Stimulated activated CD8-positive, alpha-beta memory T cell treated with anti-CD3 and anti-CD28 coated beads, Interleukin-2, amount 100 ng/mL, for 1 hour (primary cell): ENCODE measurements around the gene ISLR2.
"Not testable (repeated sequence)": the region's sequence is repeated elsewhere in the genome, so short reads cannot be mapped to it uniquely, and the experiment has no call there.

Experiments
- DNase-seq, 2 donors: peaks; one replicate each; pipeline ENCODE4 v3.0.0-alpha.2; 2020; ENCODE audit warnings: low read depth in 2 of 2

Gene ISLR2

DNA sequence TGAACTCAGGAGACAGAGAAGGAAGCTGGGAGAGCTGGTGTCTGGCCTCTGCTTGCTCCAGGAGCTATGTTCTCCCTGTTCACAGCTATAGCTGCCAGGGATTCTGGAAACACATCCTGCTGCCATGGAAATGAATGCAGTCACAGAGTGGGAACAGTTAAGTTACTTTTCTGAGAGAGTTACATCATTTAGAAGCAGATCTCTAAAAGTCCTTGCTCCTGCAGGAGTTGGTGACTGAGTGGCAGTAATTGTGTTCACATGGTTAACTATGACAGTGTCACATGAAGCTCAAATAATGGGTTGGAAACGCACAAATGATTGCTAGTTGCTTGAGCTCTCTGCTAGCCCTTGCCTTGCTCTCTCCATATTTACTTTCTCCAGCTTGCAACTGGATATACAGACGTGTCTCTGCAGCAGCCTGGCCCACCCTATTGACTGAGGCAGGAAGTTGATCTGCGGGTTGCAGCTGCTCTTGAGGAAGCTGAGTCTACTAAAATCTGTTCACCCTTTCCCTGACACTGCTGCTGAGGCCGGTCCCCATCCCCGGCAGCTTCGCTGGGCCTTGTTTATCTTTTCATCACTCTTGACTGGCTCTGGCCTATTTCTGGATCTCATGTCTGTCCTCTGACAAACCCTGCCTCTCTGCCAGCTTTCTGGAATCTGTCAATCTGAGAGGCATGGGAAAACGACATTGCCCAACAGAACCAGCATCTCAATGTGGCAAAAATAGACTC lies 26.5 kb downstream of the ISLR2 start:
- no peak for DNase-seq

DNA sequence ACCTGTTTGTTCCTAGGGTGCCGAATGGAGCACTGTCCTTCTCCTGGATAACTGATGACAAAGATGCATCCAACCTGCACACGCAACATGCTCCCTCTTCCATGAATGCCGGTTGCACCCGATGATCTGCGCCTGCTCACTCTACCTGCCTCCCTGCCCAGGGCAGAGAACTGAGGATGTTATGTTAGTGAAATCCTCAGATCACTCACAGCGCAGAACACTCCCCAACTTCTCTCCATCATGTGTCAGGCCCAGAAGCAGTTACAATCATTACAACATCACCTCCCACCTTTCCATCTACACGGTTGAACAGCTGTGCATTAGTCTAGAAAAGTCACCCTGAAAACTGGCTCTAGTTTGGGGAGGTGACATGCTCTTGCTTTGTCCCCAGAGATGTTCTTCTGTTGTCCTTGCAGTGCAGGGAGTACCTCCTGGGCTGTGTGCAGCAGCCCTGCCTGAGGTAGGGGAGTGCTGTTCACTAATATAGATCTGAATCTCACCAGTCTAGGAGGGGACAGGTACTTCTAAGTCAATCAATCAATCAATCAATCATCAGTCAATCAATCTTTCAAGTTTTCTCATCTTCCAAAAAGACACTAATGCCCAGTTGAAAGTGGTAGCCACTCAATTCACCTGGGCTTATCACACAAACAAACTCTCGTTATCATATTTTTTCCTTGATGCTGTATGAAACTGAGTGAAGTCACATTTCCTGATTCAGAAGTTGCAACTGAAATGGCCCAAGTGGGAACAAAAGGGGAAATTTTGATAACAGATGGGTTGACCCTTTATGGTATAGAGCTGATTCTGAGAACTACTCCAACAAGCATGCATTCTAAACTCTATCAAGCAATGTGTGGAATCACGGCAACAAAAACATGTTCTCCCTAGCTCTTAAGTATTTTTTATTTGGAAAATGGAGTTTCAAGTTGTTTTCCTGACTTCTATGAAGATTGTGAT lies 27.8 kb downstream of the ISLR2 start:
- no peak for DNase-seq

DNA sequence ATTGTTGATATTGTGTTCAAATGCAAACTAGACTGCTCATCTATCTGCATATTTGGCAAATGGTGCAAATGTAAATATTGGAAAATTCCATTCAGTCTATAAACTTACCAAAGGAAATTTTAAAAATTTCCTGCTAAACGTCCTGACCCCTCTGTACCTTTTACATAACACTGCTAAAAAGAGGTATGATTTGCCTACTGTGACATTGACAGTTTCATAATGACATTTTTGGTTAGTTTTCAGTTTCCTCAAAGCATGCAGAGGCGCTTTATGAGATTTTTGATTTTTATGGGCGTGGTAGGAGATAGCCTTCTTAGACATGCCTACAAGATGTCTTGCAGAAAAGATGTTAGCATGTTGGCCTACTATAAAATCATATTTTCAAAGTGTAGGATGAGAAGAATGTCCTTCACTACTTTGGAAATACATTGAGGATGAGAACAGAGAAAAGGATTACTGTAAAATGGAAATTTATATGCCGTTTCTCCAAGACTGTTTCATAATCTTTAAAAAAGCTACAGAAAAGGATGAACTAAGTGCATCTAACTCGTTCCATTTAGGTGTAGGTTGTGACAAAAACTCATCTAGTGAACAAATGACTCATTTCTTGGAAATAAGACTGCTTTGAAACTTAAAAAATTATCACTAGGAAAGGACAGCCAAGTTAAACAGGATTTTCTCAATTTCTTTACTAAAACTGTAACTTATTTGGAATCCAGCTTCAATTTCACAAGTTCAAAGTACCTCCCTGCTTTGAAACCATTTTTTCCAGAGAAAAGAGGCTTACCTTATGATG lies 28.7 kb downstream of the ISLR2 start:
- DNase-seq, result no peak

DNA sequence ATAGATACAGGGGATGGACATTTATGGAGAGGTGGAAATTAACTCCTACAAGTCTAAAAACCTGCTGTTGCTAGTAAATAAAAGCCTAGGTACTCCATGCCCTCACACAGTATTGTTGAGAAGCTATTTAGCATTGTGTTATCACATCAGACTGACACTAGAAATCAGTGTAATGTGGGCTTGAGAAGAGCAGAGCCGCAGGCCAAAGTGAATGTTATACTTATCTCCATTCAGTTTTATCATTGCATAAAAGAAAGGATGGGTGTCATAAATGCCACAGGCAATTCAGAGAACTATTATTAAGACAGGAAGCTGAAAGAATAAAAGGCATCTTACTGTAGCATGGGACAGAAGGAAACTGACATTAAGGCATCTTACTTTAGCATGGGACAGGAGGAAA lies 29.4 kb downstream of the ISLR2 start:
- DNase-seq, result no peak

DNA sequence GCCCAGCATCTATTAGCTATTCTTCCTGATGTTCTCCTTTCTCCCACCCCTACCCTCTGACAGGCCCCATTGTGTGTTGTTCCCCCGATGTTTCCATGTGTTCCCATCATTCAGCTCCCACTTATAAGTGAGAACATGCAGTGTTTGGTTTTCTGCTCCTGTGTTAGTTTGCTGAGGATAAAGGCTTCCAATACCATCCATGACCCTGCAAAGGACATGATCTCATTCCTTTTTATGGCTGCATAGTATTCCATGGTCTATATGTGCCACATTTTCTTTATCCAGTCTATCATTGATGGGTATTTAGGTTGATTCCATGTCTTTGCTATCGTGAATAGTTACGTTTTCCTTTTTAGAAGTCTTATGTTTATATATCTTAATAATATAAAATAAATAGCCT lies 30.0 kb downstream of the ISLR2 start:
- not testable (repeated sequence) for DNase-seq

DNA sequence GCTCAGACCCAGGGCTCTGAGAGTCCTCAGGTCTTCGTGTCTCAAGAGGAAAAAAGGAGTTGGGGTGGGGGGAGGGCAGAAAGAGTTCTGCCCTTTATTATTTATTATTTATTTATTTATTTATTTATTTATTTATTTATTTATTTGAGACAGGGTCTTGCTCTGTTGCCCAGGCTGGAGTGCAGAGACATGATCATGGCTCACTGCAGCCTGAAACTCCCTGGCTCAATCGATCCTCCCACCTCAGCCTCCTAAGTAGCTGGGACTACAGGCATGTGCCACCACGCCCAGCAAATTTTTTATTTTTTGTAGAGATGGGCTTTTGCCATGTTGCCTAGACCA lies 31.8 kb downstream of the ISLR2 start:
- DNase-seq, result not testable (repeated sequence)

DNA sequence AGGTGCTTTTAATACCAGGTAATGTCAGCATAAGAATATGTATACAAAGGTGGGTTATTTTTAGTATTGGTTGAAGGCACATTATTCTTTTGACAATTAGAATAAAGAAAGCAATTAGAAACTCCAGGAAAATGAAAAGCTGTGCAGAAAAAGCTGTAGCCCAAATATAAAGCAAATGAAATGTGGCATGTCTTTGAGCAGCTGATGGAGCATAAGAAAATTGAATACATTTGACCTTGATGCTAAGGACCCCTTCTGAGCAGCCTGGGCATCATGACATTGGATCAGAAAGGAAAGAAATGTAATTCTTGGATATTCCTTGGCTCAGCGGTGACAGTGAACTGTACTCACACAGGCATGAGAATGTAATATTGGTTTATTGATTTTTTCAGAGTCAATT lies 35.1 kb downstream of the ISLR2 start:
- no peak for DNase-seq

DNA sequence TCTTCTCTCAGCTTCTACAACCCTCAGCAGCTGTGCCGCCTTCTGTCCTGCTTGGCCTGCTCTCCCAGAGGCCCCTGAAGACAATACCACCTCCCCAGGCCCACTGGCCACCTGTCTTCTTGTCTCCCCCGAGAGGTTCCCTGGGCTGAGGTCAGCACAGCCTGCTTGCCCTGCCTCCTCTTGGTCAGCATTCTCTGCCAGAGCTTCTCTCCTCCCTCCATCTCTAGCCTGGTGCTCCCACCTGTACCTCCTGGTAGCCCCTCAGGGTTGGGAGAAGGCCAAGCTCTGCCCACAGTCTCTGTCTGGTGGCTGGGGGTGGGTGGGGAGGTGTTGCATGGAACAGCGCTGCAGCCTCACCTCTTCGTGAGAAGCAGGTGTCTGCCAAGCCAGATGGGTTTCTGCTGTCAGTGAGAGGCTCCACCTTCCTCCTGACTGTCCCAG lies 37.5 kb downstream of the ISLR2 start:
- no peak for DNase-seq

DNA sequence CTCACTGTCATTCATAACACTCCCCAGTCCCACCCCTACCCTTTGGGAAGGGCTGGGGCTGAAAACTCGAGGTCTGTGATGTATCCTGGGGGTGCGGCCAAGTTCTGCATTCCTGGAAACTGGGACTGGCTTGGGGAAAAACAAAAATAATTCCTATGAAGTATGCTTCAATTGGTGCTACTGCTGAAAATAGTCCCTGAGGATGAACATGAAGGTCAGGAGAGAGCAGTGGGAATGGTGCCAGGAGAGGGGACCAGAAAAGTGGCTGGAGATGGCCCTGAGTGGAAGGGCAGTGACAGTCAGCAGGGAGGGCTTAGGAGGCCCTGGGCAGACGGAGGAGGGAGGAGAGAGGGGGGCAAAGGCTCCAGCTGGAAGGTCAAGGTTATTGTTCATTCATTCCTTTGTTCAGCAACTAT lies 38.3 kb downstream of the ISLR2 start:
- DNase-seq, result no peak

DNA sequence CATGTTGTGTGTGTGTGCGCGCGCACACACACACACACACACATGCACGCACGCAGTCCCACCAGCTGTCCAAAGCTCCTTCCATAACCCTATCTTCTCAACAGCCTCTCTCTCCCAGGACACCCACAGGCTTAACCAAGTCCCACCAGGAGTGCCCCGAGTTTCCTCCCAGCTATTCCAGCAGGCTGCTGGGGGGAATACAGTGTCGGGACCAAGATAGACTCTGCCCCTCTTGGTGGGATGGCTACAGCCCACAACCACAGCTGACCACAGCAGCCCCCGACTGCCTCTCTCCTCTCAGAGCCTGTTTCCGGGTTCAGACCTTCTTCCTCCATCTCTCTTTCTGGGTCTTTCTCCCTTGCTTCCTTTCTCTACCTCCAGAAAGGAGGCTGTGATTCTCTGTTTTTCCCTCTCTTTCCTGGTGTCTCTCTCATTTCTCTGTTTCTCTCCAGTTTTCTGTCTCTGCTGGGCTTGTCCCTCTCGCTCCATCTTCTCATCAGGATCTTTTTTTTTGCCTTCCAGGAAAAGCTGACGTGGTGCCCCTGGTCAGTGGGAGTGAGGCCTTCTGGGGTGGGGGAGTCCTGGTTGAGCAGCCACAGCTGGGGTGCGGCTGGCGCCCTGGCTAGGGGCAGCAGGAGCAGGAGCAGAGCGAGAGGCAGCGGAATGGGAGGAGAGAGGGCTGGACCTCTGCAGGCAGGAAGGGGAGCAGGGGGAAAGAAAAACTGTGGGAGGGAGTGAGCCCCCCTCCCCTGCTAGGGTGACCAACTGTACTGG lies 39.9 kb downstream of the ISLR2 start:
- DNase-seq, result no peak

DNA sequence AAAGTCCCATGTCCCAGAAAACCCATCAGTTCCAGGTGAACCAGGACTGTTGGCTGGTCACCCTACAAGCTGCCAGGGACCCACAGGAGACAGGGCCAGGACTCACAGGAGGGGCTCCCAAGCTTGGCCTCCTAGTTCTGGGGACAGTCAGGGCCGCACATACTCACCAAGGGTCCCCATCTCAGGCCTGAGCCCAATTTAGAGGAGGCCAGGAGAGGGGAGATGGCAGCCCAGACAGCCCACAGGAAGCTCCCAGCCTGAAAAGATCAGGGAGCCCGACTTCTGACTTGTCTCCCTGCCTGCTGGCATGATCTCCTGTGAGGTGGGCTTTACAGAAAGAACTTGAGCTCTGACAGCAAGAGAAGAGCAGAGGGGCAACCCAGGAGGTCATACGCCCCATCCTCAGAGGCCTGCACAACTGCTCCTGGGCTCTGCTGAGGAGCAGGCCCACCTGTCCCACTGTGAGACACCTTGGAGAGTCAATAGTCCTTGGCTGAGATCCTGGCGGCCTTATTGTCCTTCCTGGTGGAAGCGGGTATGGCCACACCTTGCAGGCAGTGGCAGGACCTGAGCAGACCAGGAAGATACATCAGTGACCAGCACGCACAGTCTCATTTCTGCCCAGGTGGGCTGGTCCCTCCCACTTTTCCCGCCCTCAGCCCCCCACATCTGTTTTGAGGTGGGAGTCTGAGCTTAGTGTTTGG lies 40.6 kb downstream of the ISLR2 start:
- no peak for DNase-seq

DNA sequence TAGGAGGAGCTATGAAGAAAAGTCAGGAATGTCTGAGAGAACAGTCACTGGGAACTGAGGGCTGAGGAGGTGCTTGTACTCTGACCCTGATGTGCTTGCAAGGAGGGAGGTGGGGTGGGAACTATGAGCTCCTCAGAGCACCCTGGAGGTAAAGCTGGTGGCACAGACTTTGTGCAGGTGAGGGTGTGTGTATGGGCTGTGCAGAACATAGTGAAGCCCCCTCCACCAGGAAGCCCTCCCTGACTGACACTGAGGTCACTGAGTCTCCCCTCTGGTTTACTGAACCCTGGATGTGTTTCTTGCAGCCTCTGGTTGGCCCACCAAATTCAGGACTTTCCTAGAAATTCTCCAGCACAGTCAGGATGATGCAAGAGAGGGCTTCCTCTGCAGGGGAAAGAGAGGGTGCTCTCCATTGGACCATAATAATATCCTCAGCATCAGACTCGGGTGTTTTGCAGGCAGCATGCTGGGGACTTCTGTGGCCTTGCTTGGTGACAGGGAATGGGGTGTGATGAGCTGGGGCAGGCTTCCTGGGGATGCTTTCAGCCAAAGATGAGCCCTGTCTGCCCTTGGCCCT lies 41.7 kb downstream of the ISLR2 start:
- no peak for DNase-seq

DNA sequence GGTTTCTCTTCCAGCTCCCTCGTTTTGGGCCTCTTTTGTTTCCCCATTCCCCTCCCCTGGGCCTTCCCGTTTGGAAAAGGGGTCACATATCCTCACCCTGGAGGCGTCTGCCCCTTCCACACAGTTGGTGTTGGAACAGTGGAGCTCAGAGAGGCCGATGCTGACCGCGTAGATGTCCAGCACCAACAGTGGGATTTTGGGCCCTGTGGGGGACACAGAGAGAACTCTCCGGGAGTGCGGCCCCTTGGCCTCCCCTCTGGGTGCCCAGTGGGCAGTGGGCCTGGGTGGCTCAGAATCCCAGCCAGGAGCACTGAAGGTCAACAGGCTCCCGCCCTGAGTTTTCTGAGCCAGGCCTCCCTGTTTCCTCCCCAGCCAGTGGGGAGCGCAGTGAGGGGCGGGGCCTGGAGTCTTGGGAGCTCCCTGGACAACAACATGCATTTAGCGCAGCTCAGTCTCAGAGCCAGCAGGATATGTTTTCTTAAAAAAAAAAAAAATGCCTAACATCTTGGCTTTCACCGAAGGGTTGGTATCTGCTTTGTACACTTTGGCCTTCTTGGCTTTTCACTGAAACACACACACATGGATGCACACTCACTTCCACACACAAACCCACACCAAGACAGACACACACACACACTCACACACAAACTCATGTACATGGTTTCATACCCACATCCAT lies 42.5 kb downstream of the ISLR2 start:
- DNase-seq, result no peak

DNA sequence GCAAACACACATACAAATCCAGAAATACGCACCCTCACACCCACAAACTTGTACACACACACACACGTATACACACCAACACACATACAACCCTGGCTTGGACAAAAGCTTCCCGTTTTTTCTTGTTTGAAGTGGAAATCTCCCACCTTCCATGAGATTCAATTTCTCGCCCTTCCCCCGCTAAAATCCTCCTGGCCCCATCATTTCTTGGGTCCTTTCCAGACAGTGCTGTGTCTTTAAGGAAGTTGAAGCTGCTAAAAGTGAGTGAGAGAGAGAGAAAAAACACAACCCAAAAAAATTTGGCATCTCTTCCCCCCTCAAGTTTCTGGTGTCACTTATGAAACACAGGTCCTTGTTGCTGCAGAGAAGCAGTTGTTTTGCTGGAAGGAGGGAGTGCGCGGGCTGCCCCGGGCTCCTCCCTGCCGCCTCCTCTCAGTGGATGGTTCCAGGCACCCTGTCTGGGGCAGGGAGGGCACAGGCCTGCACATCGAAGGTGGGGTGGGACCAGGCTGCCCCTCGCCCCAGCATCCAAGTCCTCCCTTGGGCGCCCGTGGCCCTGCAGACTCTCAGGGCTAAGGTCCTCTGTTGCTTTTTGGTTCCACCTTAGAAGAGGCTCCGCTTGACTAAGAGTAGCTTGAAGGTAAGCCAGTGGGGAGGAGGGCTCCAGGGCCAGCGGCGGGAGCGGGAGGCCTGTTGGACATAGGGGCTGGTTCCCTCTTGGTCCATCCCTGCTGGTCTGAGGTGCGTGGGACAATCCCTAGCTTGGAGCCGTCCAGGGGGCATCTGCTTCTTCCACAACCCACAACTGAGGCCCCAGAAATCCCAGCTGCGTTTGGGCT lies 43.2 kb downstream of the ISLR2 start, which contains the start of gene ISLR:
ISLR (plus strand) TSS at position 331 of the 839 bp plus-strand sequence. CDS start 1,149 bp downstream, outside the sequence.
- DNase-seq, result no peak

DNA sequence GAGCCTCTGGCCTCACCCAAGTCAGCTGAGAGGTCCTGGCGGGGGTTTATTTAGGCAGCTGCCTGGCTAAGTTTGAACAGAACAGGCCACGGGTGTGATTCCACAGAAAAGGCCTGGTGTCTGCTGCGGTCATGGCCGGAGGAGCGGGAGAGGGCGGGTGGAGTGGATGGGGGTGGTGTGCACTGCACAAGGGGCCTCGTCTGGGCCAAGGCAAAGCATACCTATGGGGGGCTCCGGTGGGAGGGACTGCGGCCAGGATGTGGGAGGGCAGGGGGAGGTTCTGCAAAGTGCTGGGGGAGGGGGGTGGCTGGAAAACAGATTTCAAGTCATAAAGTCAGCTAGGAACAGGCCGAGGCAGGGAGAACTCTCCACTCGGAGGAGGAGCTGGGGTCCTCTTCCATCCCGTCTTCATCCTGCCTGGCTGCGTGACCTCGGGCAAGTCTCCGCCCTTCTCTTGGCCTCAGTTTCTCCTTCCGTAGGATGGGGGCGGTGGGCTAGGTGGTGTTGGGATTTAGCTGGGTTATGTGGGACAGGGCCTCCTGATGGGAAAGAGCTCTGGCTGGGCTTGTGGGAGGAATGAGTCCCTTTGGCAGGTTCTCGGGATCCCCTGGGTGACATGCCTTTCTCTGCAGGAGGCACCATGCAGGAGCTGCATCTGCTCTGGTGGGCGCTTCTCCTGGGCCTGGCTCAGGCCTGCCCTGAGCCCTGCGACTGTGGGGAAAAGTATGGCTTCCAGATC lies 44.0 kb downstream of the ISLR2 start:
- DNase-seq, result no peak

DNA sequence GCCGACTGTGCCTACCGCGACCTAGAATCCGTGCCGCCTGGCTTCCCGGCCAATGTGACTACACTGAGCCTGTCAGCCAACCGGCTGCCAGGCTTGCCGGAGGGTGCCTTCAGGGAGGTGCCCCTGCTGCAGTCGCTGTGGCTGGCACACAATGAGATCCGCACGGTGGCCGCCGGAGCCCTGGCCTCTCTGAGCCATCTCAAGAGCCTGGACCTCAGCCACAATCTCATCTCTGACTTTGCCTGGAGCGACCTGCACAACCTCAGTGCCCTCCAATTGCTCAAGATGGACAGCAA lies 44.5 kb downstream of the ISLR2 start:
- DNase-seq, result no peak

DNA sequence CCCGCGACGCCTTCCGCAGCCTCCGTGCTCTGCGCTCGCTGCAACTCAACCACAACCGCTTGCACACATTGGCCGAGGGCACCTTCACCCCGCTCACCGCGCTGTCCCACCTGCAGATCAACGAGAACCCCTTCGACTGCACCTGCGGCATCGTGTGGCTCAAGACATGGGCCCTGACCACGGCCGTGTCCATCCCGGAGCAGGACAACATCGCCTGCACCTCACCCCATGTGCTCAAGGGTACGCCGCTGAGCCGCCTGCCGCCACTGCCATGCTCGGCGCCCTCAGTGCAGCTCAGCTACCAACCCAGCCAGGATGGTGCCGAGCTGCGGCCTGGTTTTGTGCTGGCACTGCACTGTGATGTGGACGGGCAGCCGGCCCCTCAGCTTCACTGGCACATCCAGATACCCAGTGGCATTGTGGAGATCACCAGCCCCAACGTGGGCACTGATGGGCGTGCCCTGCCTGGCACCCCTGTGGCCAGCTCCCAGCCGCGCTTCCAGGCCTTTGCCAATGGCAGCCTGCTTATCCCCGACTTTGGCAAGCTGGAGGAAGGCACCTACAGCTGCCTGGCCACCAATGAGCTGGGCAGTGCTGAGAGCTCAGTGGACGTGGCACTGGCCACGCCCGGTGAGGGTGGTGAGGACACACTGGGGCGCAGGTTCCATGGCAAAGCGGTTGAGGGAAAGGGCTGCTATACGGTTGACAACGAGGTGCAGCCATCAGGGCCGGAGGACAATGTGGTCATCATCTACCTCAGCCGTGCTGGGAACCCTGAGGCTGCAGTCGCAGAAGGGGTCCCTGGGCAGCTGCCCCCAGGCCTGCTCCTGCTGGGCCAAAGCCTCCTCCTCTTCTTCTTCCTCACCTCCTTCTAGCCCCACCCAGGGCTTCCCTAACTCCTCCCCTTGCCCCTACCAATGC lies 45.1 kb downstream of the ISLR2 start:
- no peak for DNase-seq
